GM18870 (cell line): ENCODE results near the gene ZFYVE21.
A peak's percentile ranks its signal among the peaks of the same experiment; 100 is the strongest.

Source experiments
- ATAC-seq: cut with Tn5 transposase; IDR thresholded peaks from one replicate; pipeline ENCODE4 v1.9.1; 2021; ENCODE audit warnings: moderate library complexity; ENCODE audit not compliant: unreplicated experiment

ZFYVE21 gene

DNA sequence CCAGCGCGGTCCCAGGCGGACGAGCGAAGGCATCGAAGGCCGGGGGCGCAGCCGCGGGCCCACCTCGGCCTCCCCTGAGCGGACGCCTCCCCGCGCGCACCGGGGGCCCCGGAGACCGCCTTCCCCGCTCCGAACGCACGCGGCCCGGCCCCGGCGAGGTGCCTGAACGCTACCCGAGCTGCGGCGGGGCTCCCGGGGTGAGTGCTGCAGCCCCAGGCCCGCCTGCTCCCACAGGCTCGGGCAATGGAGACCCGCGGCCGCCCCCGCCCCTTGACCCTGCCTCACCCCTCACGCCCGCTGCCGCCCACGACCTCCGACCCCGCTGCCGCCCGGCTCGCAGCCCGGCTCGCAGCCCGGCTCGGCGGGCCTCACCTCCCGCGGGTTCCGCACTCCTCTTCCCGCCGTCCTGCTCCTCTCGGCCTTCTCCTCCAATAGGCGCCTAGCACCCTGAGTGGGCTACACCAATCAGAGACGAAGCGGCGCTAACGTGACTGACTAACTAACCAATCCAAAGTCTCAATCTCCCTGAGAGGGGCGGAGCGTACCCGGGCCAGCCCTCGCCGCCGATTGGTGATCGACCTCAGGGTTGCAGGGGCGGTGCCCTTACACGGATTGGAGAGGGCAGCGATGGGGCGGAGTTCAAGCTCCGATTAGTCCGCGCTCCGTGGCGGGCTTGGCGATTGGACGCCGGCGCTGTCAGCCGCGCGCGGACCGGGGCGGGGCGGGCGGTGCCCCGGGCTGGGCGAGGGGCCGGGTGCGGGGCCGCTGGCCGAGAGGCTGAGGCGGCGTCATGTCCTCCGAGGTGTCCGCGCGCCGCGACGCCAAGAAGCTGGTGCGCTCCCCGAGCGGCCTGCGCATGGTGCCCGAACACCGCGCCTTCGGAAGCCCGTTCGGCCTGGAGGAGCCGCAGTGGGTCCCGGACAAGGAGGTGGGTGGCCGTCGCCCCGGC, at the start of gene ZFYVE21, which contains the start of gene XRCC3:
Gene ZFYVE21, plus strand, starts transcription at position 759 of the 949 bp plus-strand sequence. Its CDS starts 32 bp downstream, at position 791.
Gene XRCC3, minus strand, starts transcription at position 400 of the 949 bp plus-strand sequence. CDS start 4,364 bp downstream, outside the sequence.
- ATAC-seq = peak; percentile 98

DNA sequence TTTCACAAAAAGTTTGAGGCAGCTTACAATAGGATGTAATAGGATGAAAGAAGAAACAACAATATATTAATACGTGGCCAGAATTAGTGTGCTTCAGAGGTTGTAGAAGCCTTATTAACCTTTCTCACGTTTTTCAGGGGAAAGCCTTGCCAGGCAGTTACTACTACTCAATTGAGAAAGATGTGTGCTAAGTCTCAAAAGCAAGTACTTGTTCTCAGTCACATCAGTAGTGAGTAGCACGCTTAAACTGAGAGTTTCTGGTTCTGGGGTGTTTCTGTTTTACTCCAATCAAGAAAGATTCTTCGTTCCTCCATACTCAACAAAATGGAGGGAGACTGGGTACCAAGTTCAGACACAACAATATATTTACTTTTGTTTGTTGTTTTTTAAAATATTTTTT, 47.9 kb upstream of the ZFYVE21 start:
- no peak for ATAC-seq

- ATAC-seq = no peak
Measured at GRCh38 chr14:103668117-103668516, 47.5 kb upstream of the ZFYVE21 start.

GRCh38 chr14:103669370-103669769, 46.2 kb upstream of the ZFYVE21 start:
- no peak for ATAC-seq

DNA sequence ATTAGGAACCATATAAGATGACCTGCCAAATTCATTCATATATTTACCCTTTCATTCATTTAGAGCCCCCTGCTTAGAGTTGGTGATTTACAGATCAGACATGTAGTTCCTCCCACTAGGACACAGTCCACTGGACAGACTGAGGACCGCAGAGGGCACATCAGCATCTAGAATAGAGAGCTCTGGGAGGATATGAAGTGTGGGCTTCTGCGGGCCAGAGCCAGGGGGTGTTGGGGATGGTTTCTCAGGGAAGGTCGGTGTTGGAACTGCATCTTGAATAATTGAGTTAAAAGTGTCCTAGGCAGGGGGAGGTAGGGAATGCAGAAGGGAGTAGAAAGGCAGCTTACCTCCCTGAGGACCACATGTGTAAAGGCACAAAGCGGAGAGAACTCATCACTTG, 43.7 kb upstream of the ZFYVE21 start:
- ATAC-seq = no peak

DNA sequence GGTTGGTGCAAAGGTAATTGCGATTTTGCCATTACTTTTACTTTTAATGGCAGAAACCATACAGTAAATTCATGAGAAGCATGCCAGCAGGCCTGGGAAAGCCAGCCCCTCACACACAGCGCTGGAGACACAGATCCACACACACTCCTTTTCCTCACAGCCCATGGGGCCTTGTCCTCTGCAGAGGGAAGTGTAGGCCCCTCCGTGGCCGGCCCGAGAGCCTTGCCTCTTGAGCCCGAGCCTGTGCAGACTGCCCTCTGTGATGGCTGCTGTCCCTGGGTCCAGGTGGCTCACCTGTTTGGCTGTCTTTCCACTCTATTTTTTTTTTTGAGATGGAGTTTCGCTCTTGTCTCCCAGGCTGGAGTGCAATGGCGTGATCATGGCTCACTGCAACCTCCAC, 39.7 kb upstream of the ZFYVE21 start:
- ATAC-seq = no peak

- ATAC-seq = no peak
Measured at GRCh38 chr14:103676881-103677675, 38.5 kb upstream of the ZFYVE21 start.

- ATAC-seq = no peak
Measured at GRCh38 chr14:103679351-103679750, 36.3 kb upstream of the ZFYVE21 start.

GRCh38 chr14:103680491-103681231, 34.9 kb upstream of the ZFYVE21 start:
- ATAC-seq = no peak

DNA sequence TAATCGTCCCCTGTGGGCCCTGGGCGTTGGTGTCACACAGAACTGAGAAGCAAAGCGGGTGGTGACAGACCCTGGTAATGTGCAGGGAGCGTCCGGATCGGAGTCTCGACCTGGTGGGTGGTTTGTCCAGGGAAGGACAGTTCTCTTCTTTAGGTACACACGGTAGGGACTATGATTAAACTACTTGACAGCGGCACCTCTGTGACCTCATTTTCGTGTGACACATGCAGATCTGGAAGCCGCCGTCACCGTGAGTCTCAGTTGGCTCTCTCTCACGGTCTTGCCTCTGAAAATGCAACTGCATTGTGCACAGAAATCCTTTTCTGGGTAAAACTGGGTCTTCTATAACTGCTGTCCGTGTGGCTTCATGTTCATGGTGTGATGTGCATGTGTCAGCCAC, 32.5 kb upstream of the ZFYVE21 start:
- ATAC-seq = no peak

GRCh38 chr14:103684471-103684870, 31.1 kb upstream of the ZFYVE21 start:
- ATAC-seq = no peak

GRCh38 chr14:103684871-103685270, 30.7 kb upstream of the ZFYVE21 start:
- no peak for ATAC-seq

- ATAC-seq = no peak
Measured at GRCh38 chr14:103685276-103686211, 30.1 kb upstream of the ZFYVE21 start.

- no peak for ATAC-seq
Measured at GRCh38 chr14:103686831-103687485, 28.7 kb upstream of the ZFYVE21 start.

- no peak for ATAC-seq
Measured at GRCh38 chr14:103687712-103688111, 27.9 kb upstream of the ZFYVE21 start.

GRCh38 chr14:103688441-103688840, 27.2 kb upstream of the ZFYVE21 start:
- no peak for ATAC-seq

DNA sequence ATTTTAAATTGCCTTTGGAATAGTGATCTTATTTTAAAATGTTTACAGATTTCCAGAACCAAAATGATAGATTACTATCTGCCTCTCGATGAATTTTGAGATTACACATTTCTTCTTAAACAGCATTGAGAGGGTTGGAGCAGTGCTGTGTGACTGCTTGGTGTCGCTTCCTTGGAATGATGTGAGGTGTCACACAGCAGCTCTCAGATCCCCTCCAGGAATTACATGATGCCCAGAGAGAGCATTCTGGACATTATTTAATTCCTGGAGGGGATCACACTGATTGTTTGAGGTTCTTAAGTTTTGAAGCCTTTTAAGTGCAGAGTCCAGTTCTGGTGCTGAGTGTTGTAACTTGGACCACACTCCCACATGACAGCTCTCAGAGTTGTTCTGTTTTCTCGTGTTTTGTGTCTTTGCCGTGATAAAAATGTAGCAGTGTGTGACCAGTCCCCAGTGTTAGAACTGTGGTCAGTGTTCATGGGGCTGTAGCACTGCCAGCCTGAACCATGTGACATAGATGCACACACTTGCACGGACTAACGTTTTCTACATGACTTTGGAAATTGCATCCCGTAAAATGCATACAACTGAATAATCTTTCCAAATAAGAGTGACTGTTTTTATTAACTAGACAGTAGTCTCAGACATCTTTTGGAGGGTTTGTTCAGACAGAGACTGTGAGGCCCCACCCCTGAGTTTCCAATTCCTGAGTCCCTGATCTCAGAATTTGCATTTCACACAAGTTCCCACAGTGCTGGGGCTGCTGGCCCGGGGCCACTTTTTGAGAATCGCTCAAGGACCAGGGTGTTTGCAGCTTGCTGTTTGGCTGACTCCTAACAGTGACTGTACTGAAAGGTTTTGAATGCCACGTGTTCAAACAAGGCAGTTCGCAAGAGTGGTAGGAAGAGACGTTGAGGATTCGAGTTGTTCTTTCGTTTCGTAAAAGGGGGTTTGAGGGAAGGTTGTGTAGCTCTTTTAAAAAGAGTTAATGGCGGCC, 26.4 kb upstream of the ZFYVE21 start:
- ATAC-seq = no peak

DNA sequence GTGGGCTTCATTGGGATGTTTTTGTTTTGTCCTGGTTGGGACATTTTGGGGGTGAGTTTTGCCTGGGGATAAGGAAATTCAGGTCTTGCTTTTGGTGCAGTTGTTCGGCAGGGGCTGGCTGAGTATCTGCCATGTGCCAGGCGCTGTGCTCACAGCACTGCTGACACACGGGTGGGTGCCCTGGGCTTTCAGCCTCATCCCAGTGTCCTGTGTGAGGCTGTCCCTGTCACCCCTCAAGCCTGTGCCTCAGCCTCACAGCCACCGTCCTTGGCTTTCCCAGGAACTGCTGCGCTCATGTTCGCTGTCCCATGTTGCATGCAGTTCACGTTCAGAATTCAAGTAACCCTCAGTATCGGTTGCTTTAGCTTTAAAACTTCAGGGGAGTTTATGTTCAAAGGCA, 25.3 kb upstream of the ZFYVE21 start:
- ATAC-seq = no peak
